GM21390 (cell line): ENCODE measurements around the gene ZNF609.

ENCODE experiments used
- ATAC-seq: cut with Tn5 transposase; IDR thresholded peaks from one replicate; pipeline ENCODE4 v1.9.1; 2021; ENCODE audit not compliant: unreplicated experiment

The ZNF609 gene

DNA sequence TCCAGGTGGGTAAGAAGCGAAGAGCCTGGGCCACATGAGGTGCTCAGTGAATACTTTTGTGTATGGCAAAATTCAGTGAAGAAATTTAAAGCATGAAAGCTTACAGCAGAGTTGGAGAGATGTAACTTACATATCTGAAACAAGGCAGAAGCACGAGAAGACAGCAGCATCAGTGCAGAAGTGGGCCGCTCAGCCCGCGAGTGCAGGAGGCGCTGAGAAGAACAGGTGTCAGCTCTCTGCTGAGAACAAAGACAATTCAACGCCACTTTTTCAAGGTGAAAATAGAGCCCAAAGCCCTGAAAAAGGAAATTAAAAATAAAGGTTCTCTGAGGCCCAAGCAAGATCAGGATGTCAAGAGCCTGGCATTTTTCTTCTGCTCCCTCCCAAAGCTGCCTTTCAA is 256.8 kb downstream of the ZNF609 start:
- no peak for ATAC-seq

- ATAC-seq = no peak
Observed at GRCh38 chr15:64717735-64718495, 257.5 kb downstream of the ZNF609 start.

- no peak for ATAC-seq
Observed at GRCh38 chr15:64720188-64720587, 259.8 kb downstream of the ZNF609 start.

DNA sequence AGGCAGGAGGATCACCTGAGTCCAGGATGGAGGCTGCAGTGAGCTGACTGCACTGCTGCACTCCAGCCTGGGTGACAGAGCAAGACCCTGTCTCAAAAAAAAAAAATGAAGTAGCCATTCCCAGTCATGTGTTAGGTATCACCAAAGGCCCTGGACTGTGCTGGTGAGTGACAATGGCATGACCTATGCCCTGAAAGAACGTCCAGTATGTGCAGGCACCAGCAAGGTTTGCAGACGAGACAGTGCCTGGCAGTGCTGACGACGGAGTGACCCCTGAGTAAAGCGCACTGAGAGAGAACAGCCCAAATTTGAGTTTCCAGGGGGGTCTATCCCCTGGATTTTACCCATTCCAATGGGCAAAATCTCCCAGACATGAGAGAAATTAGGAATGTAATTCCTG is 269.8 kb downstream of the ZNF609 start:
- ATAC-seq = no peak

GRCh38 chr15:64731012-64731804 is 270.8 kb downstream of the ZNF609 start:
- no peak for ATAC-seq

DNA sequence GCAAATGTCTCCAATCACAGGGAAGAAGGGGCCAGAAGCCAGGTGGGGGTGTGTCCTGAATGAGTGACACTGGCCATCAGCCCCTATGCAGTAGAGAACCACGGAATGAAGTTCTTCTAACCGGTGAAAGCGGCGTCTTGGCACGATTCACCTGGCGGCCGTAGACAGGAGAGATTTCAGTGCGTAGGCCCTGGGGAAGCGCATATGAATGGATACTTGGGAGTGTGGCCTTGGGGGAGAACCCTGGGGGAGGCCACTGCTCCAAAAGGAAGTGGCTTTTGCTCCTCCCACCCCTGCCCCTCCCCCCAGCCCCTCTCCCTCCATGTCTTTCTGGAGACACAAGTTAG is 271.4 kb downstream of the ZNF609 start:
- ATAC-seq = no peak

DNA sequence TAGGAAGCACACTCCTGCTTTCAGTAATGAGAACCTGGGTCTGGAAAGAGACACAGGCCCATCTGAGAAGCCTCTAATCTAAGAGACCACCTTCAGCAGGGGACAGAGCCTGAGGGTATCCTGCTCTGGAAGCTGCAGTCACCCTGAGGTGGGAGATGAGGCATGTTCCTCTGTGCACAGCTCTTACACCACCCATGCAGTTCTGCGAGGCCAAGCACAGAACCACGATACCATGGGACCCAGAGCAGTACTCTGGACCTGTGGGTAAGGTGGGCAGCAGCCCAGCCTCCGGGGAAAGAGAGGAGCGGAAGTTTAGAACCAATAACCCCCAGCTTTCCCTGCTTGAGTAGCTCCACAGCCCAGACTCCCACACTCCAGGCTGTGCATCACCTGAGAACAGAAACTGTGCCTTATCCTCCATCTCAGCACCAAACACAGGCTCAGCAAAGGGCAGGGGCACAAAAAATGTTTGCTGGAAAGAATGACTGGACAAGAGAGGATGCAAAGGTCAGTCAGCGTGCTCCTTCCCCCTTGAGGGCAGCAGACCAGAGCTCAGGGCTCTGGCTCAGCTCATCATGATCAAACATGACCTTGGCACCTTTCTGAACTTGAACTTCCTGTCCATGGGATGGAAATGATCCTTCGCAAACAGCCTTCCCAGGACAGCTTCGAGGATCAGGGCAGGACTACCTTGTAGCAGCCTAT is 271.9 kb downstream of the ZNF609 start:
- no peak for ATAC-seq
